Mucosa of descending colon (tissue), 3 donors: Measurements from ENCODE around the gene MALT1. TPM values are rescaled to one million over a fixed set of nuclear protein-coding genes. Genes with fewer than 3 reads are reported as not detected.

Experiments used
- ATAC-seq: fragments of 200-7000 bp; cut with Tn5 transposase; one replicate; pipeline ENCODE4 v1.9.1; 2020; ENCODE audit warnings: mild to moderate bottlenecking, moderate library complexity
- DNase-seq, 3 donors: peaks; one replicate each; pipeline ENCODE4 v3.0.0-alpha.2; 2020
- H3K36me3 ChIP-seq: fragments of 200-600 bp; one replicate; pipeline ENCODE4 v1.8.0; 2021; ENCODE audit warnings: low read depth, mild to moderate bottlenecking
- H3K4me1 ChIP-seq: fragments of 200-600 bp; one replicate; pipeline ENCODE4 v1.8.0; 2021; ENCODE audit warnings: low read depth, mild to moderate bottlenecking
- H3K4me3 ChIP-seq: fragments of 200-600 bp; one replicate; pipeline ENCODE4 v1.8.0; 2021; ENCODE audit warnings: mild to moderate bottlenecking
- H3K9me3 ChIP-seq: fragments of 200-600 bp; one replicate; pipeline ENCODE4 v1.8.0; 2021; ENCODE audit warnings: mild to moderate bottlenecking
- CTCF ChIP-seq: fragments of 200-600 bp; IDR thresholded peaks from one replicate; pipeline ENCODE4 v1.8.0; 2022; ENCODE audit warnings: antibody characterized with exemption, mild to moderate bottlenecking
- intact Hi-C, 2 donors: fragments of 100-400 bp; cut with DNase I in 1 of 2; cut with micrococcal nuclease in 1 of 2; formaldehyde crosslinking; loops; one replicate each; pipeline versions ENCODE4 v1.11.0 to v1.11.1; 2022; cut with DNase I, micrococcal nuclease
- total RNA-seq, 3 donors: library from RNA; stranded (reverse); fragmentation: NEBNext Ultra II Directional in 2 of 3; extraction: Animal tissue kit (Norgen Biotek cat#: 25700) in 2 of 3; gene quantifications; one replicate each; pipeline versions ENCODE4 v1.2.1 to v1.2.4, GENCODE V29; 2021 to 2023
- donor health status: DM: no; HTN: no; CAD: no; lungs with moderate emphysema.
- donor health status: DM: no; HTN: no; CAD: no.
- donor health status: DM: no; HTN: yes; CAD: no.

The MALT1 gene
- total RNA-seq, 3 donors from 2014 or later, result 19.5 to 23.4 (median 23.1) TPM

GRCh38 chr18:58721566-58722239, 50.4 kb downstream of the MALT1 start:
- ATAC-seq (no peak), DNase-seq (no peak)
- no peaks in the 10 kb centered on the region for H3K4me1 ChIP-seq
- no peak overlapping the region for H3K4me3 ChIP-seq
- no peaks in the 10 kb centered on the region for H3K9me3 ChIP-seq
- TF ChIP-seq CTCF, result no peak
- no peaks in the 10 kb centered on the region for H3K36me3 ChIP-seq
- intact Hi-C loops, result no loop called here

- ATAC-seq (no peak), DNase-seq (no peak)
- Histone ChIP-seq H3K4me1 (no peaks in the 10 kb centered on the region), H3K9me3 (no peaks in the 10 kb centered on the region), H3K36me3 (no peaks in the 10 kb centered on the region), H3K4me3 (no peak overlapping the region)
- TF ChIP-seq CTCF, result no peak
- intact Hi-C loops, result no loop called here
Measured at GRCh38 chr18:58723810-58724602, 52.7 kb downstream of the MALT1 start.

- no peak for DNase-seq
- Histone ChIP-seq H3K4me3 (no peak overlapping the region), H3K9me3 (no peaks in the 10 kb centered on the region), H3K36me3 (no peaks in the 10 kb centered on the region), H3K4me1 (no peaks in the 10 kb centered on the region)
- intact Hi-C loops, result no loop called here
- no peak for TF ChIP-seq CTCF
- no peak for ATAC-seq
Measured at GRCh38 chr18:58726671-58727070, 55.4 kb downstream of the MALT1 start.

GRCh38 chr18:58727776-58728500, 56.7 kb downstream of the MALT1 start:
- H3K4me1 ChIP-seq, result peaks cover 10% of the 10 kb centered on the region
- H3K9me3 ChIP-seq, result no peaks in the 10 kb centered on the region
- no peak overlapping the region for H3K4me3 ChIP-seq
- intact Hi-C loops, result no loop called here
- H3K36me3 ChIP-seq, result no peaks in the 10 kb centered on the region
- TF ChIP-seq CTCF, result no peak
- DNase-seq (no peak), ATAC-seq (no peak)

- Histone ChIP-seq H3K4me1 (peaks cover 11% of the 10 kb centered on the region), H3K36me3 (no peaks in the 10 kb centered on the region), H3K9me3 (no peaks in the 10 kb centered on the region), H3K4me3 (no peak overlapping the region)
- DNase-seq (no peak), ATAC-seq (no peak)
- intact Hi-C loops, result no loop called here
- no peak for TF ChIP-seq CTCF
Measured at GRCh38 chr18:58728719-58729118, 57.5 kb downstream of the MALT1 start.
